WTC11 (cell line): ENCODE data around the gene MARK2. TPM values are rescaled to one million over a fixed set of nuclear protein-coding genes. Genes with fewer than 3 reads are reported as not detected.
A peak's percentile ranks its signal among the peaks of the same experiment; 100 is the strongest.

Source experiments
- ATAC-seq: fragments of 200-7000 bp; cut with Tn5 transposase; 2 replicates; pipeline ENCODE4 v1.10.0; 2021; ENCODE audit warnings: mild to moderate bottlenecking, moderate library complexity
- CTCF ChIA-PET: fragments of 300-600 bp; sonication (Branson Sonifier 250); formaldehyde crosslinking; loops from one replicate; lab custom pipeline; 2021; ENCODE audit warnings: antibody characterized with exemption; lab: Charles Lee
- POLR2A ChIA-PET: fragments of 350-600 bp; sonication (Branson Sonifier 250); formaldehyde crosslinking; loops from one replicate; lab custom pipeline; 2021; ENCODE audit warnings: antibody characterized with exemption; lab: Charles Lee
- DNase-seq: peaks from one replicate; pipeline ENCODE4 v3.0.0; 2021; ENCODE audit warnings: low spot score
- H3K27ac Mint-ChIP-seq: 2 replicates; pipeline ENCODE4 v1.8.0; 2021; ENCODE audit warnings: mixed read lengths
- H3K27me3 Mint-ChIP-seq: 2 replicates; pipeline ENCODE4 v1.8.0; 2021; ENCODE audit warnings: low read depth, mild to moderate bottlenecking, moderate library complexity, mixed read lengths
- H3K36me3 Mint-ChIP-seq: 2 replicates; pipeline ENCODE4 v1.8.0; 2021; ENCODE audit warnings: mixed read lengths
- H3K4me1 Mint-ChIP-seq: 2 replicates; pipeline ENCODE4 v1.8.0; 2022; ENCODE audit warnings: mixed read lengths
- H3K4me3 Mint-ChIP-seq: 2 replicates; pipeline ENCODE4 v1.8.0; 2021; ENCODE audit warnings: mild to moderate bottlenecking, moderate library complexity, mixed read lengths
- H3K9me3 Mint-ChIP-seq: 2 replicates; pipeline ENCODE4 v1.8.0; 2021; ENCODE audit warnings: mixed read lengths
- AFF4 ChIP-seq: sonication (generic); formaldehyde crosslinking; IDR thresholded peaks from 2 replicates; pipeline ENCODE4 v1.8.1; 2023; ENCODE audit warnings: mild to moderate bottlenecking, missing genetic modification reagents, borderline replicate concordance
- ARID4B ChIP-seq: sonication (generic); formaldehyde crosslinking; IDR thresholded peaks from 2 replicates; pipeline ENCODE4 v1.8.0; 2023; ENCODE audit warnings: missing genetic modification reagents, mild to moderate bottlenecking, borderline replicate concordance
- ATF1 ChIP-seq: sonication (generic); formaldehyde crosslinking; IDR thresholded peaks from 2 replicates; pipeline ENCODE4 v1.8.1; 2023; ENCODE audit warnings: mild to moderate bottlenecking, moderate library complexity, missing genetic modification reagents
- CBFB ChIP-seq: sonication (generic); formaldehyde crosslinking; IDR thresholded peaks from 2 replicates; pipeline ENCODE4 v1.8.1; 2022; ENCODE audit warnings: mild to moderate bottlenecking, low read depth, missing genetic modification reagents
- CREM ChIP-seq: sonication (generic); formaldehyde crosslinking; IDR thresholded peaks from 2 replicates; pipeline ENCODE4 v1.8.1; 2022; ENCODE audit warnings: mild to moderate bottlenecking, missing genetic modification reagents, moderate library complexity
- EMX1 ChIP-seq: fragments of 250-450 bp; sonication (Bioruptor Pico); IDR thresholded peaks from 2 replicates; pipeline ENCODE4 v1.8.0; 2021; ENCODE audit warnings: mild to moderate bottlenecking
- ESRRA ChIP-seq: sonication (generic); formaldehyde crosslinking; IDR thresholded peaks from 2 replicates; pipeline ENCODE4 v1.8.1; 2022; ENCODE audit warnings: mild to moderate bottlenecking, missing genetic modification reagents, borderline replicate concordance
- FOXK1 ChIP-seq: sonication (generic); formaldehyde crosslinking; IDR thresholded peaks from 2 replicates; pipeline ENCODE4 v1.8.0; 2022; ENCODE audit warnings: mild to moderate bottlenecking, moderate library complexity, missing genetic modification reagents
- IRF2 ChIP-seq: sonication (generic); formaldehyde crosslinking; IDR thresholded peaks from 2 replicates; pipeline ENCODE4 v1.8.0; 2022; ENCODE audit warnings: low read depth, missing genetic modification reagents, borderline replicate concordance
- MYBL2 ChIP-seq: sonication (generic); formaldehyde crosslinking; IDR thresholded peaks from 2 replicates; pipeline ENCODE4 v1.8.1; 2023; ENCODE audit warnings: mild to moderate bottlenecking, moderate library complexity, missing genetic modification reagents
- NFE2L1 ChIP-seq: sonication (generic); formaldehyde crosslinking; IDR thresholded peaks from 2 replicates; pipeline ENCODE4 v1.8.1; 2023; ENCODE audit warnings: missing genetic modification reagents
- NFYB ChIP-seq: sonication (generic); formaldehyde crosslinking; conservative IDR thresholded peaks from 2 replicates; pipeline ENCODE4 v1.8.0; 2022; ENCODE audit warnings: low read depth, missing genetic modification reagents
- NR3C1 ChIP-seq: sonication (generic); formaldehyde crosslinking; conservative IDR thresholded peaks from 2 replicates; pipeline ENCODE4 v1.8.1; 2023; ENCODE audit warnings: low read depth, mild to moderate bottlenecking, missing genetic modification reagents
- SP1 ChIP-seq: sonication (generic); formaldehyde crosslinking; conservative IDR thresholded peaks from 2 replicates; pipeline ENCODE4 v1.8.1; 2022; ENCODE audit warnings: missing genetic modification reagents
- TEAD1 ChIP-seq: sonication (generic); formaldehyde crosslinking; IDR thresholded peaks from 2 replicates; pipeline ENCODE4 v1.8.0; 2022; ENCODE audit warnings: mild to moderate bottlenecking, missing genetic modification reagents
- USF1 ChIP-seq: sonication (generic); formaldehyde crosslinking; IDR thresholded peaks from 2 replicates; pipeline ENCODE4 v1.8.0; 2022; ENCODE audit warnings: mild to moderate bottlenecking, missing genetic modification reagents
- USF2 ChIP-seq: sonication (generic); formaldehyde crosslinking; IDR thresholded peaks from 2 replicates; pipeline ENCODE4 v1.8.1; 2023; ENCODE audit warnings: mild to moderate bottlenecking, missing genetic modification reagents, moderate library complexity
- ZNF138 ChIP-seq: sonication (generic); formaldehyde crosslinking; conservative IDR thresholded peaks from 2 replicates; pipeline ENCODE4 v1.8.1; 2022; ENCODE audit warnings: mild to moderate bottlenecking, moderate library complexity, missing genetic modification reagents
- ZNF423 ChIP-seq: fragments of 250-450 bp; sonication (Bioruptor Pico); IDR thresholded peaks from 2 replicates; pipeline ENCODE4 v2.1.2; 2022; ENCODE audit warnings: mild to moderate bottlenecking, moderate library complexity
- total RNA-seq: library from RNA; stranded (reverse); gene quantifications from 3 replicates; pipeline ENCODE4 v1.2.3, GENCODE V29; 2021

Gene MARK2
- total RNA-seq, 1 experiment from 2014 or later: 57.4 TPM

- CTCF ChIA-PET: interaction anchor here (0.6 to 6.6 kb wide), 24 partner anchors 8 to 268 kb away, joined by 3 to 103 read pairs (median 4); partner anchors contain the start of genes COX8A, MARK2, NAA40 and ZFTA
- ATAC-seq: no peak
- peak within 1 kb of the TSS; percentile 90 for H3K4me3 Mint-ChIP-seq
- peaks cover 18% of the 10 kb centered on the region for H3K36me3 Mint-ChIP-seq
- peak; percentile 81 for DNase-seq
- peak within 1 kb of the TSS; percentile 92 for H3K27ac Mint-ChIP-seq
- peaks cover 31% of the 10 kb centered on the region for H3K4me1 Mint-ChIP-seq
- H3K27me3 Mint-ChIP-seq: no peaks in the 10 kb centered on the region; the same call in 1 of the 2 replicates
- POLR2A ChIA-PET: interaction anchor here (0.7 to 4.2 kb wide), 18 partner anchors 14 to 309 kb away, joined by 3 to 24 read pairs (median 4); partner anchors contain the start of genes MARK2, NAA40, NUDT22 and RTN3
- H3K9me3 Mint-ChIP-seq: no peaks in the 10 kb centered on the region; the same call in 1 of the 2 replicates
- TF ChIP-seq CBFB (CRISPR knock-in tag): peak; percentile 31; the same call in 1 of the 2 replicates
- peak; percentile 54; the same call in 1 of the 2 replicates for TF ChIP-seq FOXK1
- peak; percentile 77 for TF ChIP-seq SP1 (CRISPR knock-in tag)
- TF ChIP-seq ZNF423: peak; percentile 51; the same call in 1 of the 2 replicates
- TF ChIP-seq NFYB: no peak
- TF ChIP-seq USF2 (CRISPR knock-in tag): 0 out of 2 replicates have a peak, but pooled peaks have one; percentile 10
- no peak for TF ChIP-seq AFF4 (CRISPR knock-in tag)
These were observed 78.2 kb downstream of the MARK2 start, which contains the start of gene RCOR2 for GRCh38 chr11:63916837-63917691. Gene RCOR2 (minus strand): TSS chr11:63917164. CDS start chr11:63916456, 708 bp downstream.

GRCh38 chr11:63917692-63918506, 79.0 kb downstream of the MARK2 start:
- ChIA-PET CTCF (interaction anchor here (0.7 to 6.6 kb wide), 21 partner anchors 9 to 235 kb away, joined by 3 to 103 read pairs (median 5); partner anchors contain the start of genes COX8A, MARK2, NAA40 and ZFTA), POLR2A (interaction anchor here (0.7 to 4.2 kb wide), 20 partner anchors 8 to 308 kb away, joined by 3 to 24 read pairs (median 4); partner anchors contain the start of genes MARK2, NAA40, NUDT22 and RTN3)
- peaks cover 11% of the 10 kb centered on the region for H3K36me3 Mint-ChIP-seq
- H3K4me1 Mint-ChIP-seq: peaks cover 23% of the 10 kb centered on the region
- peak; percentile 11 for ATAC-seq
- H3K27ac Mint-ChIP-seq: peak overlapping the region; percentile 99
- DNase-seq: peak; percentile 89
- H3K9me3 Mint-ChIP-seq: no peaks in the 10 kb centered on the region; the same call in 1 of the 2 replicates
- H3K4me3 Mint-ChIP-seq: peak overlapping the region; percentile 77
- peaks cover 1% of the 10 kb centered on the region; the same call in 1 of the 2 replicates for H3K27me3 Mint-ChIP-seq
- TF ChIP-seq USF2 (CRISPR knock-in tag): peak; percentile 84
- peak; percentile 57; the same call in 1 of the 2 replicates for TF ChIP-seq CREM
- no peak for TF ChIP-seq ZNF138 (CRISPR knock-in tag)
- TF ChIP-seq TEAD1: 0 out of 2 replicates have a peak, but pooled peaks have one; percentile 29
- TF ChIP-seq IRF2: no peak
- peak; percentile 12; the same call in 1 of the 2 replicates for TF ChIP-seq MYBL2 (CRISPR knock-in tag)
- no peak for TF ChIP-seq ATF1
- peak; percentile 1; the same call in 1 of the 2 replicates for TF ChIP-seq ZNF423
- no peak for TF ChIP-seq NR3C1 (CRISPR knock-in tag)
- TF ChIP-seq ESRRA (CRISPR knock-in tag): no peak
- 0 out of 2 replicates have a peak, but pooled peaks have one; percentile 23 for TF ChIP-seq NFE2L1 (CRISPR knock-in tag)
- TF ChIP-seq EMX1 (CRISPR knock-in tag): peak; percentile 68; the same call in 1 of the 2 replicates
- peak; percentile 53; the same call in 1 of the 2 replicates for TF ChIP-seq ARID4B (CRISPR knock-in tag)
- TF ChIP-seq USF1 (CRISPR knock-in tag): peak; percentile 82
